ENCODE results near the gene OSBPL10. TPM values are rescaled to one million over a fixed set of nuclear protein-coding genes. Genes with fewer than 3 reads are reported as not detected.

The OSBPL10 gene
- total and polyA plus RNA-seq, 2 of the 4 experiments (the other 2 are of a cell fraction) = 9.5 to 10.1 TPM

DNA sequence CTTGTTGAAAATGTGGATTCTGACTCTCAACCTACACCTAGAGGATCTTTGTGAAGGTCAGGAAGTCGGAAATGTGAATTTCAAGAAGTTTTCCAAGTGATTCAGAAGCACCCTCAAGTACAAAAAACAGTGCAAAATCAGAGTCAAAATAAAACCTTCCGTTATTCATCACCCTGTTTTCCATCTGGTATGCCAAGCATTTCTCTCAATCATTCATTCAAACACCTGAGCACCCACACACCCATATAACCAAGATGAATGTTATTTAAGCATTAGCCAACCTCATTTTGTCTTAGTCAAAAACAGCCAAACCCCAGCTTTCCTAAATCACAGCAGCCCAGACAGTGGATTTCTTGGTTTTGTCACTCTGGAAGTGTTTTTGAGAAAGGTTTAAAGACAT is 91.1 kb downstream of the OSBPL10 start:
- no CpG with 5 or more reads among the region's 2 CpGs for WGBS, 2 experiments (ENCODE audit: extremely low coverage in 2 of 2, insufficient read length in 1 of 2)
- no TSS peak for BruUV-seq (replicated peaks)
- CTCF ChIA-PET = no interaction called here

More for the DNA sequence above, 91.1 kb downstream of the OSBPL10 start:
- DNase-seq (no peak), ATAC-seq (ENCODE audit: low read depth) (no peak)
- Histone ChIP-seq H3K4me3 (ENCODE audit: insufficient read depth, low read depth, low read length) (no peak overlapping the region), H3K4me2 (ENCODE audit: low read depth, low read length) (no peak overlapping the region), H4K8ac (ENCODE audit: low read depth in 2 of 2, low read length in 2 of 2) (no peak overlapping the region), H2BK15ac (ENCODE audit: low read depth, low read length) (no peak overlapping the region), H2BK120ac (ENCODE audit: low read depth, low read length) (no peak overlapping the region), H2AFZ (replicated peaks; ENCODE audit: low read length, poor library complexity) (no peak overlapping the region), H2BK5ac (ENCODE audit: low read depth, low read length, poor library complexity, severe bottlenecking) (no peak overlapping the region), H3K18ac (ENCODE audit: low read depth, low read length) (no peak overlapping the region), H2BK20ac (ENCODE audit: low read depth, low read length) (no peak overlapping the region), H4K5ac (ENCODE audit: low read depth, low read length) (no peak overlapping the region), H3K9ac (ENCODE audit: low read depth, low read length) (no peak overlapping the region), H3K79me1 (ENCODE audit: low read depth in 1 of 2, low read length in 2 of 2) (peaks cover 3 to 4% of the 10 kb centered on the region in 2 experiments; a peak in 2 of 4 replicates), H2AK9ac (replicated peaks; ENCODE audit: low read depth, low read length, poor library complexity) (no peak overlapping the region), H3K23ac (ENCODE audit: low read depth, low read length) (no peak overlapping the region), H4K91ac (ENCODE audit: insufficient read depth, low read depth, low read length) (no peak overlapping the region), H3K56ac (ENCODE audit: extremely low read depth, insufficient read depth, low read length) (no peak overlapping the region), H3K4ac (ENCODE audit: low read depth, low read length) (no peak overlapping the region), H3K36me3 (ENCODE audit: control insufficient read depth, insufficient read depth, low read length) (no peaks in the 10 kb centered on the region; the same call in 1 of the 2 replicates), H2AK5ac (ENCODE audit: low read depth, low read length) (no peak overlapping the region), H4K20me1 (ENCODE audit: insufficient read depth, low read length) (no peaks in the 10 kb centered on the region; the same call in 1 of the 2 replicates), H3K27ac (ENCODE audit: insufficient read depth, low read length) (no peak overlapping the region), H3K9me3 (ENCODE audit: control insufficient read depth, insufficient read depth, low read length) (no peaks in the 10 kb centered on the region; the same call in 1 of the 2 replicates), H3K14ac (replicated peaks; ENCODE audit: low read depth, low read length) (no peak overlapping the region), H3K4me1 (ENCODE audit: control insufficient read depth, insufficient read depth, low read length) (peaks cover 5% of the 10 kb centered on the region; the same call in 1 of the 2 replicates), H3K27me3 (ENCODE audit: control insufficient read depth, insufficient read depth, low read length) (no peaks in the 10 kb centered on the region; the same call in 1 of the 2 replicates), H3K9me1 (ENCODE audit: insufficient read depth, low read length) (peaks cover 9% of the 10 kb centered on the region; the same call in 1 of the 2 replicates)
- dilution Hi-C loops (cut with HindIII; ENCODE audit: low sequenced_read_pairs, unreplicated experiment) = no loop called here
- intact Hi-C loops (cut with micrococcal nuclease) = no loop called here
- POLR2A ChIA-PET (ENCODE audit: unreplicated experiment) = no interaction called here
- in situ Hi-C loops (cut with MboI; ENCODE audit: low sequenced_read_pairs) = no loop called here
- TF ChIP-seq SMC3 (IDR thresholded peaks at IDR 0.05; ENCODE audit: low read depth, low read length) = no peak
- no peak for TF ChIP-seq RCOR1 (IDR thresholded peaks at IDR 0.05; ENCODE audit: insufficient replicate concordance, low read length)
- no peak for TF ChIP-seq BHLHE40 (IDR thresholded peaks at IDR 0.05; ENCODE audit: low read depth, low read length)
- no peak for TF ChIP-seq NFE2L2 (IDR thresholded peaks at IDR 0.05; ENCODE audit: low read depth, low read length)
- no peak for TF ChIP-seq MXI1 (IDR thresholded peaks at IDR 0.05; ENCODE audit: borderline replicate concordance, low read depth, low read length)
- TF ChIP-seq, protein P1, sequence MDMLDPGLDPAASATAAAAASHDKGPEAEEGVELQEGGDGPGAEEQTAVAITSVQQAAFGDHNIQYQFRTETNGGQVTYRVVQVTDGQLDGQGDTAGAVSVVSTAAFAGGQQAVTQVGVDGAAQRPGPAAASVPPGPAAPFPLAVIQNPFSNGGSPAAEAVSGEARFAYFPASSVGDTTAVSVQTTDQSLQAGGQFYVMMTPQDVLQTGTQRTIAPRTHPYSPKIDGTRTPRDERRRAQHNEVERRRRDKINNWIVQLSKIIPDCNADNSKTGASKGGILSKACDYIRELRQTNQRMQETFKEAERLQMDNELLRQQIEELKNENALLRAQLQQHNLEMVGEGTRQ (IDR thresholded peaks at IDR 0.05; ENCODE audit: low read depth, low read length) = no peak
- no peak for TF ChIP-seq POLR2A (IDR thresholded peaks at IDR 0.05; ENCODE audit: low read depth, low read length)
- no peak for TF ChIP-seq CEBPB (IDR thresholded peaks at IDR 0.05; ENCODE audit: low read depth, low read length)
- no peak for TF ChIP-seq CHD1 (IDR thresholded peaks at IDR 0.05; ENCODE audit: low read depth, low read length)
- no peak for TF ChIP-seq MAFK (IDR thresholded peaks at IDR 0.05; ENCODE audit: low read depth, low read length)
- no peak for TF ChIP-seq MAZ (IDR thresholded peaks at IDR 0.05; ENCODE audit: borderline replicate concordance, low read depth, low read length)
- TF ChIP-seq, protein P2, sequence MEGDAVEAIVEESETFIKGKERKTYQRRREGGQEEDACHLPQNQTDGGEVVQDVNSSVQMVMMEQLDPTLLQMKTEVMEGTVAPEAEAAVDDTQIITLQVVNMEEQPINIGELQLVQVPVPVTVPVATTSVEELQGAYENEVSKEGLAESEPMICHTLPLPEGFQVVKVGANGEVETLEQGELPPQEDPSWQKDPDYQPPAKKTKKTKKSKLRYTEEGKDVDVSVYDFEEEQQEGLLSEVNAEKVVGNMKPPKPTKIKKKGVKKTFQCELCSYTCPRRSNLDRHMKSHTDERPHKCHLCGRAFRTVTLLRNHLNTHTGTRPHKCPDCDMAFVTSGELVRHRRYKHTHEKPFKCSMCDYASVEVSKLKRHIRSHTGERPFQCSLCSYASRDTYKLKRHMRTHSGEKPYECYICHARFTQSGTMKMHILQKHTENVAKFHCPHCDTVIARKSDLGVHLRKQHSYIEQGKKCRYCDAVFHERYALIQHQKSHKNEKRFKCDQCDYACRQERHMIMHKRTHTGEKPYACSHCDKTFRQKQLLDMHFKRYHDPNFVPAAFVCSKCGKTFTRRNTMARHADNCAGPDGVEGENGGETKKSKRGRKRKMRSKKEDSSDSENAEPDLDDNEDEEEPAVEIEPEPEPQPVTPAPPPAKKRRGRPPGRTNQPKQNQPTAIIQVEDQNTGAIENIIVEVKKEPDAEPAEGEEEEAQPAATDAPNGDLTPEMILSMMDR (conservative IDR thresholded peaks at IDR 0.05; ENCODE audit: low read depth, low read length) = no peak
- TF ChIP-seq RAD21 (IDR thresholded peaks at IDR 0.05; ENCODE audit: low read length) = no peak
- no peak for TF ChIP-seq FOS (IDR thresholded peaks at IDR 0.05; ENCODE audit: low read depth, low read length)
- TF ChIP-seq, protein P3, sequence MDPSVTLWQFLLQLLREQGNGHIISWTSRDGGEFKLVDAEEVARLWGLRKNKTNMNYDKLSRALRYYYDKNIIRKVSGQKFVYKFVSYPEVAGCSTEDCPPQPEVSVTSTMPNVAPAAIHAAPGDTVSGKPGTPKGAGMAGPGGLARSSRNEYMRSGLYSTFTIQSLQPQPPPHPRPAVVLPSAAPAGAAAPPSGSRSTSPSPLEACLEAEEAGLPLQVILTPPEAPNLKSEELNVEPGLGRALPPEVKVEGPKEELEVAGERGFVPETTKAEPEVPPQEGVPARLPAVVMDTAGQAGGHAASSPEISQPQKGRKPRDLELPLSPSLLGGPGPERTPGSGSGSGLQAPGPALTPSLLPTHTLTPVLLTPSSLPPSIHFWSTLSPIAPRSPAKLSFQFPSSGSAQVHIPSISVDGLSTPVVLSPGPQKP (IDR thresholded peaks at IDR 0.05; ENCODE audit: borderline replicate concordance, low read depth, low read length) = no peak
- no peak for TF ChIP-seq RFX5 (IDR thresholded peaks at IDR 0.05; ENCODE audit: low read depth, low read length)
